Mucosa of stomach (tissue), 1 donor: Measurements from ENCODE around the gene ALAD.

ENCODE experiments used
- H3K27me3 ChIP-seq: one replicate; pipeline ENCODE4 v1.7.0; 2013; ENCODE audit warnings: mild to moderate bottlenecking, low read length; ENCODE audit not compliant: control insufficient read depth, insufficient read depth
- H3K36me3 ChIP-seq: one replicate; pipeline ENCODE4 v1.7.0; 2013; ENCODE audit warnings: low read length; ENCODE audit not compliant: control insufficient read depth, insufficient read depth
- H3K4me1 ChIP-seq: one replicate; pipeline ENCODE4 v1.7.0; 2013; ENCODE audit warnings: mild to moderate bottlenecking, low read length; ENCODE audit not compliant: control insufficient read depth, insufficient read depth
- H3K4me3 ChIP-seq: one replicate; pipeline ENCODE4 v1.7.0; 2013; ENCODE audit warnings: low read length
- H3K9ac ChIP-seq: one replicate; pipeline ENCODE4 v1.7.0; 2013; ENCODE audit warnings: mild to moderate bottlenecking, low read length, moderate library complexity
- H3K9me3 ChIP-seq: one replicate; pipeline ENCODE4 v1.7.0; 2013; ENCODE audit warnings: mild to moderate bottlenecking, low read length, moderate library complexity; ENCODE audit not compliant: control insufficient read depth
- donor health status: Pancreatic carcinoma.

ALAD gene

GRCh38 chr9:113350107-113350661, 50.9 kb downstream of the ALAD start:
- Histone ChIP-seq H3K9me3 (no peaks in the 10 kb centered on the region), H3K4me3 (peak overlapping the region; percentile 58), H3K36me3 (no peaks in the 10 kb centered on the region), H3K9ac (peak overlapping the region; percentile 78), H3K27me3 (peaks cover 5% of the 10 kb centered on the region), H3K4me1 (peaks cover 25% of the 10 kb centered on the region)

GRCh38 chr9:113349445-113350094, 51.5 kb downstream of the ALAD start, which contains the start of gene BSPRY:
Gene BSPRY, plus strand, starts transcription at chr9:113349541. Its CDS starts 39 bp downstream, at chr9:113349580.
- peak within 1 kb of the TSS; percentile 58 for H3K4me3 ChIP-seq
- H3K9ac ChIP-seq = peak within 1 kb of the TSS; percentile 78
- H3K9me3 ChIP-seq = no peaks in the 10 kb centered on the region
- H3K36me3 ChIP-seq = no peaks in the 10 kb centered on the region
- H3K4me1 ChIP-seq = peaks cover 25% of the 10 kb centered on the region
- peaks cover 5% of the 10 kb centered on the region for H3K27me3 ChIP-seq

DNA sequence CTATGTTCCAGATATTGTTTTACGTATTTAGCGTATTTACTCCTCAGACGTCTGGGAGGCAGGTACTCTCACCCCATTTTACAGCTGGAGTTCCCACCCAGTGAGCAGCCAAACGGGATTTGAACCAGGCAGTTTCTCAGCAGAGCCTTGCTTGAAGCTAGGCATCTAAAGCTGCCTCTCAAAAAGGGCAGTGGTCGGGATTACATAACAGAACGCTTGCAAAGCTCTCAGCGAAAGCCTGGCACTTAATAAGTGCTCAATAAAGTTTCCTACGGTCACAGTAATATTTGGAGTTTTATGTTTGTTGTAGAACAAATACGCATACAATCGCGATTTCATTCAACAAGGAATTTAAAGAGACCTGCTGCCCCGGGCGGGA, 52.0 kb downstream of the ALAD start:
- Histone ChIP-seq H3K4me3 (no peak overlapping the region), H3K9ac (no peak overlapping the region), H3K36me3 (no peaks in the 10 kb centered on the region), H3K9me3 (no peaks in the 10 kb centered on the region), H3K27me3 (peaks cover 5% of the 10 kb centered on the region), H3K4me1 (peaks cover 25% of the 10 kb centered on the region)

GRCh38 chr9:113348437-113348836, 52.6 kb downstream of the ALAD start:
- Histone ChIP-seq H3K4me3 (no peak overlapping the region), H3K36me3 (no peaks in the 10 kb centered on the region), H3K9me3 (no peaks in the 10 kb centered on the region), H3K9ac (no peak overlapping the region), H3K27me3 (peaks cover 5% of the 10 kb centered on the region), H3K4me1 (peaks cover 25% of the 10 kb centered on the region)

DNA sequence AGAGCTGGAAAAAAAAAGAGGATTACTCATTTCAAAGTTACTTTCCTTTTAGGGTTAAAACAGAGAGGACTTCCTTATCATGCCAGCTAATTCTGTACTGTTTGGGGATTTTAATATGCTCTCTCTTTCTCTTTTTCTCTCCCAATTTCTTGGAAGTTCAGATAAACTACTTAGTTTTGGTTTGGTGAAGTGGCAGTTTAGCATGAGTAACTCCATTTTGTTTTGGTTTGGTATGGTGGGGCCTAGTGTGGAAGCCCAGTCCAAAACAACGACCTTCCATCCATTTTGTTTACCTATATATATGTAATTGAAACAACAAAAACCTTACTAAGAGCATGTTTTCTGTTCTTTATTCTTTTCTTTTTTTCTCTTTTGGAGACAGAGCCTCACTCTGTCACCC, 55.4 kb downstream of the ALAD start:
- Histone ChIP-seq H3K9me3 (no peaks in the 10 kb centered on the region), H3K9ac (no peak overlapping the region), H3K4me1 (peaks cover 9% of the 10 kb centered on the region), H3K4me3 (no peak overlapping the region), H3K36me3 (no peaks in the 10 kb centered on the region), H3K27me3 (peaks cover 5% of the 10 kb centered on the region)

DNA sequence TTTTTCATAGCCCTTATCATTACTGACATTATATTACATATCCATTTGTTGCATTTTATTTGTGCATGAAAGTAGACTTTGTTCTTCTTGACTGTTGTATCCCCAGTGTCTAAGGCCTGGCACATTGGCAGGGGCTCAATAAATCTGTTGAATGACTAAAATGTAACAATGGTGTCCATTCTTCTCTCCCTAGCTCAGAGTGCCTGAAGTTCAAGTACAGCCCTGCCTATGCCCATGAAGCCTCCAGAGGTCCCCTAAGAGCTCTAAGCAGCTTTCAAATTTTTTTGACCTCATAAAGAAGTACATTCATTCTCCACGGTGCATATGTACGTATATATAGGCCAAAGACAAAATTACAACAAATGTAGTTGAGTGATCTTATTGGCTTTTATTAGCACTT, 55.9 kb downstream of the ALAD start:
- H3K36me3 ChIP-seq = no peaks in the 10 kb centered on the region
- no peak overlapping the region for H3K9ac ChIP-seq
- H3K4me3 ChIP-seq = no peak overlapping the region
- H3K27me3 ChIP-seq = peaks cover 5% of the 10 kb centered on the region
- peaks cover 4% of the 10 kb centered on the region for H3K4me1 ChIP-seq
- no peaks in the 10 kb centered on the region for H3K9me3 ChIP-seq

GRCh38 chr9:113343732-113344231, 57.3 kb downstream of the ALAD start:
- H3K9ac ChIP-seq = no peak overlapping the region
- H3K36me3 ChIP-seq = no peaks in the 10 kb centered on the region
- no peak overlapping the region for H3K4me3 ChIP-seq
- H3K9me3 ChIP-seq = no peaks in the 10 kb centered on the region
- peaks cover 7% of the 10 kb centered on the region for H3K4me1 ChIP-seq
- H3K27me3 ChIP-seq = no peaks in the 10 kb centered on the region

- no peaks in the 10 kb centered on the region for H3K36me3 ChIP-seq
- H3K4me3 ChIP-seq = no peak overlapping the region
- H3K4me1 ChIP-seq = peaks cover 7% of the 10 kb centered on the region
- no peaks in the 10 kb centered on the region for H3K27me3 ChIP-seq
- H3K9me3 ChIP-seq = no peaks in the 10 kb centered on the region
- no peak overlapping the region for H3K9ac ChIP-seq
These were observed 59.2 kb downstream of the ALAD start for GRCh38 chr9:113341712-113342410.

GRCh38 chr9:113340011-113340699, 60.9 kb downstream of the ALAD start, which contains the start of gene WDR31:
Gene WDR31, minus strand, starts transcription at chr9:113340275. Its CDS starts 8,253 bp downstream, at chr9:113332022.
- peak within 1 kb of the TSS; percentile 61 for H3K4me3 ChIP-seq
- no peaks in the 10 kb centered on the region for H3K27me3 ChIP-seq
- no peaks in the 10 kb centered on the region for H3K36me3 ChIP-seq
- H3K9me3 ChIP-seq = no peaks in the 10 kb centered on the region
- peak within 1 kb of the TSS; percentile 65 for H3K9ac ChIP-seq
- H3K4me1 ChIP-seq = peaks cover 7% of the 10 kb centered on the region

DNA sequence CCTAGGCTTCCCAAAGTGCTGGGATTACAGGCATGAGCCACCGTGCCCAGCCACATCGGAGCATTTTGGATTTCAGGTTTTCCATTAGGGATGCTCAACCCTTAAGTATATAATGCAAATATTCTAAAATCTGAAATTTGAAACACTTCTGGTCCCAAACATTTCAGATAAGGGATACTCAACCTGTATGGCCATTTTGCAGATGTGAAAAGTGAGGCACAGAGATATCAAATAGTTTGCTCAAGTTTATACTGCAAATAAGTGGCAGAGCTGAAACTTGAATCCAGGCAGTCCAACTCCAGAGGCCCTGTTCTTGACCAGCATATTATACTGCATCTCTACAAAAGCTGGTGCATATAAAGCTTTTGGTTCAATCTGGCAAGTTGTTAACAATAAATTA, 63.4 kb downstream of the ALAD start:
- no peaks in the 10 kb centered on the region for H3K27me3 ChIP-seq
- no peaks in the 10 kb centered on the region for H3K9me3 ChIP-seq
- peaks cover 7% of the 10 kb centered on the region for H3K4me1 ChIP-seq
- H3K4me3 ChIP-seq = no peak overlapping the region
- H3K9ac ChIP-seq = no peak overlapping the region
- H3K36me3 ChIP-seq = no peaks in the 10 kb centered on the region
